HT1080 (cell line): ENCODE results near the gene MAN1C1. TPM values are rescaled to one million over a fixed set of nuclear protein-coding genes. Genes with fewer than 3 reads are reported as not detected.
"Not testable (repeated sequence)": the region's sequence is repeated elsewhere in the genome, so short reads cannot be mapped to it uniquely, and the experiment has no call there.

Experiments used
- DNase-seq: peaks from one replicate; pipeline ENCODE4 v3.0.0-alpha.2; 2015; ENCODE audit warnings: low read depth
- total RNA-seq: library from RNA; depleted of rRNA; stranded (reverse); fragments of >200 nt; shearing (Covaris generic); gene quantifications from 2 replicates; pipeline ENCODE4 v1.2.3, GENCODE V29; 2014

The MAN1C1 gene
- total RNA-seq, 1 experiment from 2014 or later: not detected

DNA sequence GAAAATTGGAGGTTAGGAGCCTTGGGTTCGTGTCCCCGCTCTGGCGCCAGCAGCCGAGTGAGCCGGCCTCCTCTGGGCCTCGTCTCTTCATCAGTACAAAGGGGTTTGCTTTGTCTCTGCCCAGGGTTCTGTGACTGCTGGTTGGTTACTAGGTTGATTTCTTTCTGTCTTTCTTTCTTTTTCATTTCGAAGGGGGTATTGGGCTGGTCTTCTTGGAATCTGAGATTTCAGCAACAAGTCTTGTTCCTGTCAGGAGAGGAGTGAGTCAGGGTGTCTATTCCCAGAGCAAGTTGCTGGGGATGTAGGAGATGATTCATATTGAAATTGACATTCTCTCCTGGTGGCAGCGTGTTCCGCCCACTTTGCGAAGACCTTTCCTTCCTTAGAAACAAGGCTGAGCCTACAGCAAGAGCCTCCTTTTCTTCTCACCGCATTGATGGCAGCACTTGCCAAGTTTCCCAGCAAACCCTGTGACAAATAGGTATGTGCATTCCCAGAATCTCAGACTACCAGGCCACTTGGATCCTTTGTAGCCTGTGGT is 79.2 kb downstream of the MAN1C1 start:
- peak; percentile 93 for DNase-seq

DNA sequence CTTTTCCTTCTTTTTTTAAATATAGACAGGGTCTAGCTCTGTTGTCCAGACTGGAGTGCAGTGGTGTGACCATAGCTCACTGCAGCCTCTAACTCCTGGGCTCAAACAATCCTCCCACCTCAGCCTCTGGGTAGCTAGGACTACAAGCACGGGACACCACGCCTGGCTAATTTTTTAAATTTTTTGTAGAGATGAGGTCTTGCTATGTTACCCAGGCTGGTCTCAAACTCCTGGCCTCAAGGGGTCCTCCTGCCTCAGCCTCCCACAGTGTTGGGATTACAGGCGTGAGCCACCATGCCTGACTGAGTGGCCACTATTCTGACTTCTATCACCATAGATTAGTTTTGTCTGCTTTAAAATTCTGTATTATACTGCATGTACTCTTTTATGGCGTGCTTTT is 80.1 kb downstream of the MAN1C1 start:
- DNase-seq: not testable (repeated sequence)

- DNase-seq: no peak
Measured at GRCh38 chr1:25697435-25698217, 81.0 kb downstream of the MAN1C1 start.

DNA sequence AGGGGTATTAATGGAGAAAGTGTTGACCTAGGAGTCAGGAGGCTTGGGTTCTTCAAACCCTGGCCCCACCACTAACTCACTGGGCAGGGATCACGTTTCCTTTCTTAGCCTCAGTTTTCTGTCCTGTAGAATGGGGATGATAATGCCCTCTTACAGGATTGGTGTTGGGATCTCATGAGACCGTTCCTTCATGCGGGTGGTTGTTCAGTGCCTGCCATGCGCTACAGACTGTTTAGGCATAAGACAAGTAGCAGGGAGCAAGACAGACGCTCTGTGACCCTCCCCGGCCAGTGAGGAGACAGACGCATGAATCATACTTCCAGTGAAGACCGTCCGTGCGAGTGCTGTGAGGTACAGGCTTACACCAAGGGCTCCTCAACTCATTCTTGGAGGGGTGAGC is 81.7 kb downstream of the MAN1C1 start:
- no peak for DNase-seq

DNA sequence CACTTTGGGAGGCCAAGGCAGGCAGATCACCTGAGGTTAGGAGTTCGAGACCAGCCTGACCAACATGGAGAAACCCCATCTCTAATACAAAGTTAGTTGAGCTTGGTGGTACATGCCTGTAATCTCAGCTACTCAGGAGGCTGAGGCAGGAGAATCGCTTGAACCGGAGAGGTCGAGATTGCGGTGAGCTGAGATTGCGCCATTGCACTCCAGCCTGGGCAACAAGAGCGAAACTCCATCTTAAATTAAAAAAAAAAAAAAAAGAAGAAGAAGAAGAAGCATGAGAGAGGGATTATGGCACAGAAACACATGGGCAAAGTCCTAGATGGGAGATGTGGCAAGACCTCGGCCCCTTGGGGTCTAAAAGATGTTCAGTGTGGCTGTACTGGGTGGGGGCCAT is 82.5 kb downstream of the MAN1C1 start:
- not testable (repeated sequence) for DNase-seq

DNA sequence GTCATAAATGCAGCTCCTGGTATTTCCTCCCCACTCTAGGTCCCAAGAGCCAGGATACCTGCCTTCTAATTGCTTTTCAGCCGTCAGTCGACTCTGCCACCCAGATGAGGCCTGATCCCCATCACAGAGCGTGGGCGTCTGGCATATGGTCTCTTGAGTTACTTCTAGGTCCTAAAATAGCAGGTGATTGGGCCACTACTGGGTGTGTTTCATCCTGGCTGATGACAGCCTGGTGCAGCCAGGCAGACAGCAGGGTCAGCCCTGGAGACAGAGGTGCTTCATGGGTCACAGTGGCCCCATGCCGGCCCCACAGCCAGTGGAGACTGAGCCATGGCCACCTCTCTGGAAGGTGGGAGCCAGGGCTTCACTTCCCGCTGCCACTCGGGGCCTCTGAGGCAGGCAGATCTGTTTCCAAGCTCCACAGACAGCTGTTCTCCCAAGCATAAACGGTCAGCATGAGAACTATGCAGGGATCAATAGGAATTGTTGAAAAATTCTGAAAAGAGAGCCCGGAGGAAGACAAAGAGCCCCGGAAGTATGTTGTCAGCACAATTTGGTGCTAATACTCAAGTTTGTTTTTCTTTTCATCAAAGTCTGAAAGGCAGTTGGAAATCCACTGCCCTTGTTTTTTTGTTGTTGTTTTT is 83.0 kb downstream of the MAN1C1 start:
- no peak for DNase-seq

- no peak for DNase-seq
Measured at GRCh38 chr1:25700144-25700523, 83.5 kb downstream of the MAN1C1 start.

GRCh38 chr1:25700626-25701025 is 84.0 kb downstream of the MAN1C1 start:
- DNase-seq: no peak

GRCh38 chr1:25701030-25701785 is 84.6 kb downstream of the MAN1C1 start:
- DNase-seq: no peak

DNA sequence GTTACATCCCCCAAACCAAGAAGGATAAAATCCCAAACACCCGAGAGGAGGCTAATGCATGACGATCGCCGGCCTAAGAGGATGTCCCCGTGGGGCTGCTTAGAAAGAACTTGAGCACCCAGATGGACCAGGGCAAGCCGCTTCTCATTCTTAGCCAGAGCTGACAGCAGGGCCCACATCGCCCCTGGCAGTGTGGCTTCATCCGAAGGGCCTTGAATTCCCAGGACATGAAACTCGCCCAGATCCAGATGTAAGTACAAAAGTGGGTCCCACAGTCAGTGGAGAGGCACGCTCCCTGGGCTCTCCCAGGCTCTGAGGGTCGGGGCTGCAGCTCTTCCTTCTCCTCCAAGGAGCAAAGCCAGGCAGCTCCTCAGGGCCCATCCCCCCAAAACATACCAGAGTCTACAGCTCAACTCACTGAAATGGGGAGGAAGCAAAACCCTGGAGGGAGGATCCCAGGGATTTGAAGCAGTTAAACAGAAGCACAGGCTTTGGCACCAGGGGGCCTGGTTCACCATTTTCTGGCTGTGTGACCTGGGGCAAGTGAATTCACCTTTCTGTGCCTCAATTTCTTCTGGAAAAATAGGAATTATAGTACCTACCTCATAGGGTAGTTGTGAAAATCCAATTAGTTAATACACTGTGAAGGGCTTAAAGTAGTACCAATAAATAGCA is 85.6 kb downstream of the MAN1C1 start:
- no peak for DNase-seq

DNA sequence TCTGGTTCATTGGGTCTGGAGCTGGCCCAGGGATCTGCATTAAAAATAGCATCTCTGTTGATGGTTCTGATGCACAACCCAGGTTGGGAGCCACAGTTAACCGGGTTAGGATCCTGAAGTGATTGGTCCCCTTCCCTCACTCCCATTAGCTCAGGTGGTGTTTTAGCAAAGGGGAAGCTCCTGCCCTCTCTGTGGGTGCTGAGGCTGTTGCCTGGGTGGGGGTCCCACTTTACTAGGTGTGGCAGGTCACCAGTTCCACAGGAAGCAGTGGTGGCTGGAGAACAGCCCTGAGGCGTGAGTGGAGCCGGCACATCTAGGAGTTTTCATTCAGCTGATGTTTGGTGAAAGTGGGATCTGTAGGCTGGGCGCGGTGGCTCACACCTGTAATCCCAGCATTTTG is 86.5 kb downstream of the MAN1C1 start:
- no peak for DNase-seq

DNA sequence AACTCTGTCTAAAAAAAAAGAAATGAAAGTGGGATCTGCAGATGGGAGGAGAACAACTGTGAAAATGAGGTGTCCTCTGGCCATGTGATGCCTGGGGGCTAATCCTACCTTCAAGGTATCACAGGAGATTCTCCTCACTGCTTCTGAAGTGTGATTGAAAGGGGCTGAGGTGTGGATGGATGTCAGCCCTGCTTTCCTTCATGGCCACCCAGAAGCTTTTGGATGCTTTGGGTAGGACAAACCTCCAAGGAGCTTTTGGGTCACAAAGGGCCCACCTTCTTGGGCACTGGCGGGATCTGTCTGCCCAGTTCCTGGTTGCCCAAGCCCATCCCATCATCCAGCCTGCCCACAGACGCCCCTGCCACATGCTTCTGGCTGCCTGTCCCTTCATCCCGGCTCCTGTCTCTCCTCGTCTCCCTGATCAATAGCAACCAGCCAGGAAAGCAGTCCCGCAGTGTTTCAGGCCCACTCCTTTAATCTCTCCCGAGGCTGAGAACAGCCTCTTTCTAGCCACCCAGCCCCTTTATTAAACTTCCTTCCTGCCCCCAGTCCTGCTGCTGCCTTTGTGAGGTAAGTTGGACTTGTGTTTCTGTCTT is 87.2 kb downstream of the MAN1C1 start:
- DNase-seq: no peak

GRCh38 chr1:25704267-25704691 is 87.7 kb downstream of the MAN1C1 start:
- no peak for DNase-seq

DNA sequence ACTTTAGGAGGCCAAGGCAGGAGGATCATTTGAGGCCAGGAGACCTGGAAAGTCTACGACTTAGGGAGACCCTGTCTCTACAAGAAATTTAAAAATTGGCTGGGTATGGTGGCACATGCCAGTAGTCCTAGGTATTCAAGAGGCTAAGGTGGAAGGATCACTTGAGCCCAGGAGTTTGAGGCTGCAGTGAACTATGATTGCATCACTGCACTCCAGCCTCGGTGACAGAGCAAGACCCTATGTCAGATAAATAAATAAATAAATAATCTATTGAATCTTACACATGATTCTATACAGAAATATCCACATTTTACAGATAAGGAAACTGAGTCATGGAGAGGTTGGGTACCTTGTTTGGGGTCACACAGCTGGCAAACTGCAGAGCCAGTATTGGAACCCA is 89.1 kb downstream of the MAN1C1 start:
- no peak for DNase-seq

DNA sequence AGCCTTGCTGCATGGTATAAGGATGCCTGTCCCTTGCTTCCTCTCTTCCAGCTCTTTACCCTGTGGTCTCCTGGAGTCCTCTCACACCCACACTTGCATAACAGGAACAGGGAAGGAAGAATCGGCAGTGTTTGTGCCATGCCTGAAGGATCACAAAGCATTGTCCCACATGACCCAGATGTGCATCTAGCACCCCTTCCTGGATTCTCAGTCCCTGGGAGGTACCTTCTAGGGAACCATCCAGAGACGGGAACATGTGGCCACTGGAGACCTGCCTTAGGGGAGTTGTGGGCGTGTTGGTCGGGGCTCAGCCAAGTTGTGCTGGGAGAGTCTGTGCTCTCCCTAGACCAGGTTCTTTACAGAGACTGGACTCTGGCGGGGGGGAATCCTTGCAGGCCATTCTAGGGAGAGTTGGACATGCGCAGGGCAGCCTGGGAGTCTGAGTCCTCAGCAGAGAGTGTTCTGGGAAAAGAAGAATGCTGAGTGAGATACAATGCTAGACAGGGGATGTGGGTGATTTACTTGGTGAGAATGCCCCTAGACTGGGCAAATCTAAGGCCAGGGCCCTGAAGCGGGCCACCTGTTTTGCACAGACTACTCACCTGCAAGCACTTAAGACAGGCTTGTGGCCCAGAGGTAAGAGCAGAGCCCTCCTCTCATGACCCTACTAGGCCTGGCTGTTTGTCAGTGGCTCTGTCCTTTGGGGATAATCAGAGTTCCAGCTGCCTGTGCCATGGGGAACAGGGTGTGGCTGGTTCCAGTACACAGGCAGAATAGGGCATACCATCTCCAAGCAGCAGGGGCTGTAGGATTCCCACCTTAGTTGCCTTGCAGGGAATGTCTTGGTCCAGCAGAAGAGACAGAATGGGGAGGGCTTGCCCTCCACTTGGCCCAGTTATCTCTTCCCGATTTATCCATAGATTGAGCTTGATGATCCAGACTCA is 89.8 kb downstream of the MAN1C1 start:
- DNase-seq: no peak

DNA sequence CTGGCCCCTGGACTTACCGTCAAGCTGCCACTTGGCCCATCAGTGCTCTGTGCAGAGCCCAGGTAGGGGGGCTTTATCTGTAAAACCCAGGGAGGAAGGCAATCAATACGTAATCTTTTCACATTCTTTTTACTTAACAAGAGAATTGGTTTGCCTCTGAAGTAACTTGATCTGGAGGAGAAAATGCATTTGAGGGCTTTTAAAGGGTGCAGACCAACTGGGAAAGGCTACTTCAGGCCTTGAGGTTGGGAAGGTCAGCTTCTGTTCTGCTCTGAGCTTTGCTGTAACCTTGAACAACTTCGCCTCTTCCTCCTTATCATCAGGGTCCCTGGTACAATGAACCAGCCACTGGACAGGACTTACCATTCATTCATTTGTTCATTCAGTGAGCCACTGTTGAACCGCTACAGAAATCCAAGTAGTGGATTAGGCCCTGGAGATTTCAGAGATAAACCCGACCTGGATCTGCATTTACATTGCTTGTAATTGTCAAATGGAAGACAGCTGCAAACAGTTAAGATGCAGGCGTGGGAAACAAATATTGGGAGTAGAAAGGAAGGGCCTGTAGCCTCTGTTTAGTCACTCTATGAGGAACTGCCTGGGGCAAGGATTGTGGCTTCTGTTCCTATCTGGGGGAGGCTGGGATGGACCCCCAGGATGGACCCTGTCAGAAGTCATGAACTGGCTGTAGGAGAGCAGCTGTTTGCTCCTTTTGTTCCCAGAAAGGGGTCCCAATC is 90.9 kb downstream of the MAN1C1 start:
- no peak for DNase-seq

DNA sequence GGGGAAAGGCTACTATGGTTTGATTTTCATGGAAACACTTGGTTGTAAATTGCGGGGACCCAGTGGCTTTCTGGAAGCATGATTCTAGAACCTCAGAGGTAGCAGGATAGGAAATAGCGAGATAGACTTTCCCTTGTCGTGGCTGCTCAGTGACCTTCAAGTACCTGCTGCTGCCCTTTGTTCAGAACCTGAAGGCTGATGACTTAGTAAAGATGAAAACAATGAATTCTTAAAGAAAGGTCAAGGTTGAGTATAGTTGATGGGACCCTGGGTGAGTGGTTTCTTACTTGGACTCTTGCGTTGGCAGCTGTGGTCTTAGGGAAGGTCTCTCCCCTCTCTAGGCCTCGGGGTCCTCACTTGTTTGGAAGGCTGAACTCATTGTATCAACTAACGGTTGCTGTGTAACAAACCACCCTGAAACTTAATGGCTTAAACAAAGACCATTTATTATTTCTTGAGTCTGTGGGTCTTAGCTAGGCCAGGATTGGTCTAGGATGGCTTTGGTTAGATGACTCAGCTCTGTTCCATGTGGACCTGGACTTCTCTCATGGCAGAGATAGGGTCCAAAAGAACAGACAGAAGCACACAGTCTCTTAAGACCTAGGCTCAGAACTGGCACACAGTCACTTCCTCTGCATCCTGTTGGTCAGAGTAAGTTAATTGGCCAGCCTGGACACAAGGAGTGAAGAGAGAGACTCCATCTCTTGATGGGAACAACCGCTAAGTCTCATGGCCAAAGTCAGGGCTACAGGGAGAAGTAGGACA is 94.2 kb downstream of the MAN1C1 start:
- DNase-seq: peak; percentile 44

DNA sequence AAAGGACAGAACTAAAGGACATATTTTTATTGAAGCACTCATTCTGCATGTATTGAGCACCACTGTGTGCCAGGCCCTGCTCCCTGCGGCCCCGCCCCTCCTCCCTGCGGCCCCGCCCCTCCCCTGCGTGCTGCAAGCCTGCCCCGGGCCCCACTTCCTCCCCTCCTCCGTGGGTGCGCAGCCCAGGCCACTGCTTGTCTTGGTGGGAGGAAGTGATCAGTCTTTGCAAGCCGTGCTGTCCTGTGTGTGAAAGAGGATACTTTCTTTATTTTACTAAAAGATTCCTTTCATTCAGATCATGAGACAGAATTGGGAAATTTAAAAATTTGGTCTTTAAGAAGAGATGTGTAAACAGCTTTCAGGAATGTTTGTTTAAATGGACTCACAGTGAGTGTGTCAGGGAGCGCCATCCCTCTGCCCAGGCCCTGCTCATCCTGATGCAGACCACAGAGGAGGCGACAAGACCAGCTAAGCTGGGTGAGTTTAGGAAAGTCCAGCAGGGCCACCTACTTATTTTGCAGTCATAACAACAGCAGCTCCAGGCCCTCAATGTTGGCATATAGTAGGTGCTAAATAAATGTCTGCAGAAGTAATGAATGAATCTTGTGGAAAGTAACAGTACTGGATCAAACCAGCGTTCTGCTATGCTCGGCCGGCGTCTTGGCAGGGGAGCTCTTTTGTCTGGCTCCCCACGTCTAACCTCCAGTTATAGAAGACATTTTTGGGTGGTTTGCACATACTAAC is 95.1 kb downstream of the MAN1C1 start:
- no peak for DNase-seq
